NCI-H2029 (cell line): ENCODE results near the gene UBE2Z.
"Not testable (repeated sequence)": the region's sequence is repeated elsewhere in the genome, so short reads cannot be mapped to it uniquely, and the experiment has no call there.

Experiments used
- DNase-seq: peaks from one replicate; lab custom pipeline; 2025; lab: John Stamatoyannopoulos, UW

UBE2Z gene

DNA sequence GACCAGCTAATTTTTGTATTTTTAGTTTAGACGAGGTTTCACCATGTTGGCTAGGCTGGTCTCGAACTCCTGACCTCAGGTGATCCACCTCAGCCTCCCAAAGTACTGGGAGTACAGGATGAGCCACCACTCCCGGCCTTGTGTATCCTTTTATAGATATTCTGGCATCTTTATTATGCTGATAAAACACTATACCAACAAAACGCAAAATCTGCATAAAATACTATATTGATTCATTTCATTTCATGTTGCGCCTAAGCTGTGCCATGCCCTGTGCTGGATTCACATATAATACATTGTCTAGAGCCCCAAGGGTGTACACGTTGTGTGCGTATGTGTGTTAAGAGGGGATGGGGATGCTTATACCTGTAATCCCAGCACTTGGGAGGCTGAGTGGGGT lies 3.8 kb upstream of the UBE2Z start:
- DNase-seq, result no peak

DNA sequence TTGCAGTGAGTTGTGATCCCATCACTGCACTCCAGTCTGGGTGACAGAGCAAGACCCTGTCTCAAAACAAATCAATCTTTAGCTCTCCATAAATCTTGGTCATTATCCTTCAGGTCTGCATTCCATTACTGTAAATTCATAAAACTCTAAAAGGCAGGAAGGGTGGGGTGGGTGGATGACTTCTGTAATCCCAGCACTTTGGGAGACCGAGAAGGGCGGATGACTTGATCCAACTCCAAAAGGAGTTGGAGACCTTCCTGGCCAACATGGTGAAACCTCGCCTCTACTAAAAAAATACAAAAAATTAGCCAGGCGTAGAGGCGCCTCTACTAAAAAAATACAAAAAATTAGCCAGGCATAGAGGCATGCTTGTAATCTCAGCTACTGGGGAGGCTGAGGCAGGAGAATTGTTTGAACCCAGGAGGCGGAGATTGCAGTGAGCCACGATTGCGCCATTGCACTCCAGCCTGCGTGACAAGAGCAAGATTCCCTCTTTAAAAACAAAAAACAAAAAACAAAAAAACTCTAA lies 2.2 kb upstream of the UBE2Z start:
- DNase-seq, result no peak

GRCh38 chr17:48907713-48908046 lies 527 bp upstream of the UBE2Z start:
- DNase-seq, result no peak

DNA sequence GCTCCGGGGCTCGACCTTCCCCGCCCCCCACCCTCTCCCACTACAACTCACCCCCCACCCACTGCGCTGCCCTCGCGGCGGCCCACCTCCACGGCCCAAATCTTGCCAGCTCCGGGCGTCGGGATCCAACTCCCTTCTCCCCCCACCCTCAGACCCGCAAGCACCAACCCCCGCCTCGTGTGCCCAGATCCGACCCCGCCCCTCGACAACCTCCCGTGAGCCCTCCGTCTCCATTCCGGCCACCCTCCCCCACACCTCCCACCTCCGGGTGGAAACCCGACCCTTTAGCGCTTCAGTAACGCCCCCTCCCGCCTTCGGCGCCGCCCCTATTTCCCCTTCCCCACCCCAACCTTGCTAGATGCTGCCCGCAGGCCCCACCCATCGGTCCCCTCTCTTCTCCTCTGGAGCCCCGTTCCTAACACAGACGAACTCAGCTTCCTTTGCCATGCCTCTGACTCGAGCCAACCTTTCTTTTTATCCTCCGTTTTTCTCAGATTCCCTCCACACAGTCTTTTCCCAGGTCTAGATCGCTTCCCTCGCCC lies 717 bp downstream of the UBE2Z start:
- peak; percentile 71 for DNase-seq

DNA sequence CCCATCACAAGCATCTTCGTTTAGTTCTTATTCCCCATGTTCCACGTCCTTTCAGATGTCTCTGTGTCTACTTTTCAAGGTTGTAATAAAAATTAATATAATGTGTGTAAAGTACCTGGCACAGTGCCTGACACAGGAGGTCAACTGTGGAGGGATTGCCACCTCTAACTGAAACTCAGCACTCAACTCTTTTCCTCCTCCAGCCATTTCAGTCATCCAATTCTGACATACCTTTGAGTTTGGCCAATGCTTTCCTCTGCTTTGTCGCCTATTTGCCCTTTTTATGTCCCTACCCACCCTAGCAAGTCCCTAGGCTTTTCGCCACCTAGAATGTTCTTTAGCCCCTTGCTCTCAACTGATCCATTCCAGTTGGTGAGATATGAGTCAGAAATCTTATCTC lies 1.6 kb downstream of the UBE2Z start:
- DNase-seq, result no peak

GRCh38 chr17:48910370-48910769 lies 2.2 kb downstream of the UBE2Z start:
- DNase-seq, result peak; percentile 6

DNA sequence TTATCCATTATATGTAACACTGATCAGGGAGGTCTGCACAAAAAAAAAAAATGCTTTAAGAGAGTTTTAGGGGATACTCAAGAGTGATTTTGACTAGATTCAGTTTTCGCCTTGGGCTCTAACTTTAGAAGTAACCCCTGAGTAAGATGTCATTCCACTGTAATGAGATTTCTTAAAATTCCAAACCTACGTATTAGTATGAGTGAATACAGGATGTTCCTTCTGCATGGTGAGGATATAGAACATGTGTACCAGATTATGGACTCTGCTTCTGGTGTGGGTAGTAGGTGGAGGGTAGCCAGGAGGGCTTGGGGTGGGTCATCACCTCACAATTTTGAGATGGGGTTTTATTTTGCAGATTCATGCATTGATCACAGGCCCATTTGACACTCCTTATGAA lies 4.3 kb downstream of the UBE2Z start:
- no peak for DNase-seq

DNA sequence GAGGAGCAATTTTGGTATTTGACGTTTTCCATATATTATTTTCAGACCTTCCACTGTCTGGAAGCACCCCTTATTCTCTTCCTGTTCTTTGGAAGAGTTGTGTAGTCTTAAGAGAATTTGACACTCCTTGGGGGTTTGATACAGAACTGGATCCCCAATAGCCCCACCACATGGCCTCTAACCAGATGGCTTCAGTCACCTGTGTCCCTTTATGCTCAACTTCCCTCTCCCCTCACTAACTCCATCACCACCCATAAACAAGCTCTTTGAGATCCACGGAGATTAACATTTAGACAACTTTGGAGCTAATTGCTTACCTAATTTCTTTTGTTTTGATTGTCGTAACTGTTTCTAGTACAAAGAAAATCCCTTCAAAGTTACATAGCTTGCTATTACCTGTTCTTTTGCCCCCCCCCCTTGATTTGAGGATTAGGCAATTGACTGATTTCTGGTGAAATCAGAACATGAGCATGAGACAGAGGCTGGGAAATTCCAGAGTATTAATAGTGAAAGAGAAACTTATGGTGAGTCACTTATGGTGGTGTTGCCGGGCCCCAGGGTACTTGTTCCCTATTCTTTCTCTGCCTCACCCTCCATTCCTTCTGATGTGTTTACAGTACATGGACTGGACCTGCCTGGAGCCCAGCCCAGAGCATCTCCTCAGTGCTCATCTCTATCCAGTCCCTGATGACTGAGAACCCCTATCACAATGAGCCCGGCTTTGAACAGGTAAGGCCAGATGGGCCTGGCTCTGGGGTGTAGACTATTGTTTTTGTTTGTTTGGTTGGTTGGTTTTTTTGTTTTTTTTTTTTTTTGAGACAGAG lies 7.5 kb downstream of the UBE2Z start:
- no peak for DNase-seq

- DNase-seq, result no peak
These were observed 17.2 kb downstream of the UBE2Z start for GRCh38 chr17:48925251-48925990.

DNA sequence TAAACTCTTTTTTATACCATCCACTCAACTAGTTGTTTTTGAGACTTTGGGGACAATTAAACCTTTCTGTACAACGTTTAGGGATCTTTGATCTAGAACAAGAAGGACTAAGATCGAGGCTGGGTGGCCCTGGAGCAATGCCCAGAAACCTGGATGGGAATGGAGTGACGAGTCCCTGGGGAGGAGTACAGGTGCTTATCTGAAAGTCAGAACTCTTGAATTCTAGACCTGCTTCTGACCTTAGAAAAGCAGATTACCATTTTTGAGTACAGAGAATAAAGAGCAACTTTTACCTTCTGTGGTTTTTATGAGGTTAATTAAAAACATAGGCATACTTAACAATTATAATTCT lies 17.8 kb downstream of the UBE2Z start:
- no peak for DNase-seq

DNA sequence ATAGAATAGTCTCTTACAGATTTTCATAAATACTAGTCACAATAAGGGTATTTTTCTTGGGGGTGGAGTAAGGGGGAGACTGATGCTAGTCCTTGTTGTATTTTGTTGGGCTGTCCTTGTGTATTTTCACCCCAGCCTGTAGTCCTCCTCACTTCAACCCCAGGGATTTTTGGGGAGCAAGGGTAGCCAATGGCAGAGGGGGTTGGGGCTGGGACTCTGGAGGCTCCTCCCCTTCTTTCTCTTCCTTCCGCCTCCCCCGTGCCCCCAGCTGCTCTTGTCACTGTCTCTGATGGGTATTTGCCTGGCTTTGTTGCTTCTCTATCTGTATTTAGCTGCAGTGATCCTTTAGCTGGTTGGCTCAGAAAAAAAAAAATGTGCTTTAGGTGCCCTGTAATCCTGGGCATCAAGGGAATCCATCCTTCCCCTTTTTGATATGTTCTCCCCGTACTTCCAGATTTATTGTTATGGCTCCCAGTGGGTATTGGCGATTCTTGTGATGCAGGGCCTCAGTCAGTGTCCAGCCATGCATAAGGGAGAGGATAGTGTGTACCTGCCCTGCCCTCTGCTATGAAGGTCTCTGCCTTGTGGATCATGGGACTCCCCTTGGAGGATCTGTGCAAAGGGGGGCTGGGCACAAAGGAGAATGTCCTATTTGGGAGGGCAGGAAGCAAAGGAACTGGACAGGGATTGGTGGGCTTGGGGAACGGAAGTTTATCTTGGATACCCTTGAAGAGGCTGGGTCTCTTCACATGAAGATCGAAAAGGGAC lies 20.0 kb downstream of the UBE2Z start:
- no peak for DNase-seq

GRCh38 chr17:48928876-48929811 lies 20.9 kb downstream of the UBE2Z start:
- no peak for DNase-seq

DNA sequence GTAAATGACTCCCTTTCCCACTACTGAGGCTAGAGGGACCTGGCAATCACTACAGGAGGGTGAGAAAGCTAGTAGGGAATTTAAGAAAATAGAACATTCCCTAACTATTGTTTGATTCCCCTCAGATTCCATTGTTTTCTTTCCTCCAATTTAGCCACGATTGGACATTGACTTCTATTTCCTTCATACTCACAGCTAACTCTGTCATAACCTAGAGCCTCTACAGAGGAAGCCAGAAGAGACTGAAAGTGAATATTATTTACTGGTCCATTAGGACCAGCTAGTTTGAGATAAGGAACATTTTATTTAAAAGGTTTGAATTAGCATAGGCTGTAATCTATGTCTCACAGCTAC lies 21.6 kb downstream of the UBE2Z start:
- DNase-seq, result no peak

- no peak for DNase-seq
These were observed 22.2 kb downstream of the UBE2Z start for GRCh38 chr17:48930435-48930873.

GRCh38 chr17:48933035-48933434 lies 24.8 kb downstream of the UBE2Z start:
- no peak for DNase-seq

- DNase-seq, result peak; percentile 82
These were observed 36.5 kb downstream of the UBE2Z start, which contains the start of gene SNF8 for GRCh38 chr17:48944515-48945260. TSS of gene SNF8 (minus strand) at chr17:48944842. CDS start at chr17:48944734, 108 bp downstream.

GRCh38 chr17:48945261-48945651 lies 37.0 kb downstream of the UBE2Z start:
- DNase-seq, result not testable (repeated sequence)

GRCh38 chr17:48951572-48951971 lies 43.4 kb downstream of the UBE2Z start:
- DNase-seq, result no peak

- no peak for DNase-seq
These were observed 44.7 kb downstream of the UBE2Z start for GRCh38 chr17:48952904-48953303.

DNA sequence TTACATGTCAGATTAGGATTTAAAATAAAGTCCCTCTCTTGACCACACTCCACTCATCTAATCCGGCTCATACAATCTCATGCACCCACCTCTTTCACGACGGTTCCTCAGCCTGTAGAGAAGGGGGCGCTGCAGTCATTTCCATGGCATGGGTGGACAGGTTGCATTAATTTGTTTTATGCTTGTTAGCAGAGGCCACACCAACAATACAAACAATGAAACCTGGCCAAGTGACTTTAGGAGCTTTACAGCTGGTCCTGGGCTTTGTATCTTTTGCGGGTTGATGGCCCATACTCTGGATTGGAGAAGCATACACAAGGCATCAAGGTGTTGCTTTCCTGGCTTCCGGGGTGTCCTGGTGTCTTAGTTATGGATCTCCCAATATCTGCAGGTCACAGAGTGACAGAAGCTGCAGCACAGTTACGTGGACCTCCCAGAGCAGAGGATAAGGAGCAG lies 46.1 kb downstream of the UBE2Z start:
- DNase-seq, result no peak
